GM21717 (cell line): ENCODE measurements around the gene ARPC1B.

Experiments used
- ATAC-seq: cut with Tn5 transposase; IDR thresholded peaks from one replicate; pipeline ENCODE4 v1.9.1; 2021; ENCODE audit warnings: mild to moderate bottlenecking, moderate library complexity; ENCODE audit not compliant: unreplicated experiment

The ARPC1B gene

GRCh38 chr7:99440195-99440594, 65.7 kb downstream of the ARPC1B start:
- no peak for ATAC-seq
